IMR-90 (cell line): ENCODE results near the gene ZNF124.

ENCODE experiments used
- BHLHE40 ChIP-seq: fragments of 150-350 bp; IDR thresholded peaks from 2 replicates; pipeline ENCODE4 v1.6.1; 2016; ENCODE audit warnings: mild to moderate bottlenecking, low read depth, low read length
- CEBPB ChIP-seq: IDR thresholded peaks from 2 replicates; pipeline ENCODE4 v1.6.1; 2012; ENCODE audit warnings: low read depth, low read length, improper control_type of control experiment
- CTCF ChIP-seq: conservative IDR thresholded peaks from 2 replicates; pipeline ENCODE4 v1.5.1; 2012; ENCODE audit warnings: mild to moderate bottlenecking, low read depth, low read length, improper control_type of control experiment
- MXI1 ChIP-seq: IDR thresholded peaks from 2 replicates; pipeline ENCODE4 v1.6.1; 2012; ENCODE audit warnings: low read depth, mild to moderate bottlenecking, low read length, moderate library complexity, borderline replicate concordance
- POLR2A ChIP-seq: IDR thresholded peaks from 2 replicates; pipeline ENCODE4 v1.6.1; 2012; ENCODE audit warnings: mild to moderate bottlenecking, low read depth, low read length
- RAD21 ChIP-seq: IDR thresholded peaks from 2 replicates; pipeline ENCODE4 v1.6.1; 2012; ENCODE audit warnings: low read length, improper control_type of control experiment
- RCOR1 ChIP-seq: IDR thresholded peaks from 2 replicates; pipeline ENCODE4 v1.6.1; 2012; ENCODE audit warnings: mild to moderate bottlenecking, low read length, improper control_type of control experiment; ENCODE audit not compliant: insufficient replicate concordance
- RFX5 ChIP-seq: IDR thresholded peaks from 2 replicates; pipeline ENCODE4 v1.8.0; 2012; ENCODE audit warnings: low read depth, mild to moderate bottlenecking, low read length, moderate library complexity

GRCh38 chr1:247212627-247213617 lies 41.1 kb upstream of the ZNF124 start:
- TF ChIP-seq CTCF: no peak
- TF ChIP-seq MXI1: no peak
- TF ChIP-seq BHLHE40: no peak
- no peak for TF ChIP-seq CEBPB
- TF ChIP-seq RFX5: no peak
- TF ChIP-seq POLR2A: no peak
- TF ChIP-seq RAD21: no peak
- no peak for TF ChIP-seq RCOR1
